ENCODE measurements around the gene TLR5. TPM values are rescaled to one million over a fixed set of nuclear protein-coding genes. Genes with fewer than 3 reads are reported as not detected.

The TLR5 gene
- total and polyA plus RNA-seq, 2 of the 4 experiments (the other 2 are of a cell fraction), result 0.09 to 0.18 TPM

- Histone ChIP-seq H4K5ac (ENCODE audit: low read depth, low read length) (no peak overlapping the region), H3K4ac (ENCODE audit: low read depth, low read length) (no peak overlapping the region), H3K79me1 (ENCODE audit: low read depth in 1 of 2, low read length in 2 of 2) (no peaks in the 10 kb centered on the region), H3K27me3 (ENCODE audit: control insufficient read depth, insufficient read depth, low read length) (peaks cover 17% of the 10 kb centered on the region), H2AK5ac (ENCODE audit: low read depth, low read length) (no peak overlapping the region), H3K56ac (ENCODE audit: extremely low read depth, insufficient read depth, low read length) (no peak overlapping the region), H2BK20ac (ENCODE audit: low read depth, low read length) (no peak overlapping the region), H2AFZ (replicated peaks; ENCODE audit: low read length, poor library complexity) (no peak overlapping the region), H4K20me1 (ENCODE audit: insufficient read depth, low read length) (no peaks in the 10 kb centered on the region), H3K27ac (ENCODE audit: insufficient read depth, low read length) (no peak overlapping the region), H2BK5ac (ENCODE audit: low read depth, low read length, poor library complexity, severe bottlenecking) (no peak overlapping the region), H3K4me2 (ENCODE audit: low read depth, low read length) (no peak overlapping the region), H3K23ac (ENCODE audit: low read depth, low read length) (no peak overlapping the region), H3K4me3 (ENCODE audit: insufficient read depth, low read depth, low read length) (no peak overlapping the region), H2BK120ac (ENCODE audit: low read depth, low read length) (no peak overlapping the region), H3K4me1 (ENCODE audit: control insufficient read depth, insufficient read depth, low read length) (no peaks in the 10 kb centered on the region), H3K9me1 (ENCODE audit: insufficient read depth, low read length) (0 out of 2 replicates have a peak, but pooled peaks cover 2% of the 10 kb centered on the region), H3K18ac (ENCODE audit: low read depth, low read length) (no peak overlapping the region), H4K8ac (ENCODE audit: low read depth in 2 of 2, low read length in 2 of 2) (no peak overlapping the region), H3K9me3 (ENCODE audit: control insufficient read depth, insufficient read depth, low read length) (no peaks in the 10 kb centered on the region), H3K36me3 (ENCODE audit: control insufficient read depth, insufficient read depth, low read length) (no peaks in the 10 kb centered on the region), H4K91ac (ENCODE audit: insufficient read depth, low read depth, low read length) (no peak overlapping the region), H2AK9ac (replicated peaks; ENCODE audit: low read depth, low read length, poor library complexity) (no peak overlapping the region), H2BK15ac (ENCODE audit: low read depth, low read length) (no peak overlapping the region), H3K14ac (replicated peaks; ENCODE audit: low read depth, low read length) (no peak overlapping the region), H3K9ac (ENCODE audit: low read depth, low read length) (no peak overlapping the region)
- TF ChIP-seq MXI1 (IDR thresholded peaks at IDR 0.05; ENCODE audit: borderline replicate concordance, low read depth, low read length) (no peak), FOS (IDR thresholded peaks at IDR 0.05; ENCODE audit: low read depth, low read length) (no peak), NFE2L2 (IDR thresholded peaks at IDR 0.05; ENCODE audit: low read depth, low read length) (no peak), RAD21 (IDR thresholded peaks at IDR 0.05; ENCODE audit: low read length) (no peak), CHD1 (IDR thresholded peaks at IDR 0.05; ENCODE audit: low read depth, low read length) (no peak), MAZ (IDR thresholded peaks at IDR 0.05; ENCODE audit: borderline replicate concordance, low read depth, low read length) (no peak), SMC3 (IDR thresholded peaks at IDR 0.05; ENCODE audit: low read depth, low read length) (no peak), RCOR1 (IDR thresholded peaks at IDR 0.05; ENCODE audit: insufficient replicate concordance, low read length) (no peak), POLR2A (IDR thresholded peaks at IDR 0.05; ENCODE audit: low read depth, low read length) (no peak), MAFK (IDR thresholded peaks at IDR 0.05; ENCODE audit: low read depth, low read length) (no peak), CTCF (conservative IDR thresholded peaks at IDR 0.05; ENCODE audit: low read depth, low read length) (no peak), RFX5 (IDR thresholded peaks at IDR 0.05; ENCODE audit: low read depth, low read length) (no peak), CEBPB (IDR thresholded peaks at IDR 0.05; ENCODE audit: low read depth, low read length) (no peak), USF2 (IDR thresholded peaks at IDR 0.05; ENCODE audit: low read depth, low read length) (no peak), ELK1 (IDR thresholded peaks at IDR 0.05; ENCODE audit: borderline replicate concordance, low read depth, low read length) (no peak), BHLHE40 (IDR thresholded peaks at IDR 0.05; ENCODE audit: low read depth, low read length) (no peak)
- BruUV-seq (replicated peaks), result no TSS peak
- DNase-seq, result no peak
- POLR2A ChIA-PET (ENCODE audit: unreplicated experiment), result no interaction called here
- CTCF ChIA-PET, result interaction anchor here (3.2 kb wide), 1 partner anchor 8 kb away, joined by 35 read pairs; no protein-coding TSS in a partner anchor
- in situ Hi-C loops (cut with MboI; ENCODE audit: low sequenced_read_pairs) (no loop called here), dilution Hi-C loops (cut with HindIII; ENCODE audit: low sequenced_read_pairs, unreplicated experiment) (no loop called here), intact Hi-C loops (cut with micrococcal nuclease) (no loop called here)
- WGBS, 2 experiments (ENCODE audit: extremely low coverage in 2 of 2, insufficient read length in 1 of 2), result no CpG with 5 or more reads among the region's 2 CpGs
- ATAC-seq (ENCODE audit: low read depth), result no peak
Measured at GRCh38 chr1:223125766-223126165, 17.3 kb downstream of the TLR5 start.
